ENCODE measurements around the gene PRKCE.

GRCh38 chr2:45888167-45888566 is 236.7 kb downstream of the PRKCE start:
- TF ChIP-seq GATA3 (IDR thresholded peaks at IDR 0.05; ENCODE audit: low read depth, low read length): no peak
- no peak for TF ChIP-seq GATA2 (IDR thresholded peaks at IDR 0.05; ENCODE audit: low read depth, low read length)
